Measurements from ENCODE around the gene FREM3. TPM values are rescaled to one million over a fixed set of nuclear protein-coding genes. Genes with fewer than 3 reads are reported as not detected.
"Not testable (repeated sequence)": the region's sequence is repeated elsewhere in the genome, so short reads cannot be mapped to it uniquely, and the experiment has no call there.

FREM3 gene
- total RNA-seq, 1 donor from 2014 or later = not detected

DNA sequence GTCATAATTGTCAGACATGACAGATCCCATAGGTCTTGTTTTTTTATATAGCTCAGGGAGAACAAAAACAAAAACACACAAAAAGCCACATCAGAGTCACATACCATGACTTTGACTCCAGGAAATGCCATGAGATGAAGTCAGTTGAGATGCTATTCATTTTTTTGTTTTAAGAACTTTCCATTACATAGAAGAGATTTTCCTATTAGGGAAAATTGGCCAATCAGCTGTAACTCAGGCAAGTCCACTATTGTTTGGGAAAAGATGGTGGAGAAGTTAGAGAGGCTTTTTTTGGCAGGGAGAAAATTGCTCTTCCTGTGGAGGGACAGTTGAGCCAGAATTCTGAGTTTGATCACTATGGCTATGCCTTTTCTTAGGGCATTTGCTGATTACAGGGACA, 114.4 kb downstream of the FREM3 start:
- DNase-seq (ENCODE audit: low read depth) = no peak

DNA sequence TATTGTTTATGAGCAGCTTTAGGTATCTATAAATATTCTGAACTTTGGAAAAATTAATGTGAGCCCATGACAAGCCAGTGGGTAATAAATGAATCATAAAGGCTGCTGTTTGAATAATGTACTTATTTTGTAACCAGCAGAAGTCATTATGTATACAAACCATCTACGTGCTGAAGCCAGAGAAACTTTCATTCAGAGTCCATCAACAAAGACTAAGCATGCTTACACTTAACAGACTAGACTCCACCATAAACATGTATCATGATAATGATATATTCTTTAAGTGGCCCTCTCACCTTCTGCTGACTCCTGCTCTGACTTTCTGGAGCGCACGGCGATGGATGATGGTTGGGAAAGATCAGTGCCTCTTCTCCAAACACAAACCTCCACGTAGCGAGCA, 114.9 kb downstream of the FREM3 start:
- DNase-seq (ENCODE audit: low read depth) = no peak

DNA sequence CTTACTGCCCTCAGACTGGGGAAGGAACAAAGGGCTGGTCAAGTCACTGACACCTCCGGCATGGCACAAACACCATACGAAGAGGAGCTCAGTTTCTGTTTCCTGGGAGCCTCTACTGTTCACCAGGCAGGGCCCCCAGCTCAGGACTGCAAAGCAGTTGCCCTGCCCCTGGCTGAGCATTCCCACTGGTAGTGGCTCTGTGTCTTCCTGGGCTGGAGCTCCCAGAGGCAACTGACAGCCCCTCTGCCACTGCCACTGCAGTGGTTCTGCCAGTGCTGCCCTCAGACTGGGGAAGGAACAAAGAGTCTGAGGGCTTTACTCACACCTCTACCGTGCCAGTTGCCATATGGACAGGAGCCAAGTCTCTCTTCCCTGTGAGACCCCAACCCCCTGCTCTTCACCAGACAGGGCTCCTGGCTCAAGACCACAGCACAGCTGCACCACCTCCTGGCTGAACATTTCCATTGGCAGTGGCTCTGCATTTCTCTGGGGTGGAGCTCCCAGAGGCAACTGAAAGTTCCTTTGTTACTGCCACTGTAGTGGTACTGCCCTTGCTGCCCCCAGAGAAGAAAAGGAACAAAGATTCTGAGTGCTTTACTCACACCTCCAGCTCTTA, 119.0 kb downstream of the FREM3 start:
- no peak for DNase-seq (ENCODE audit: low read depth)

DNA sequence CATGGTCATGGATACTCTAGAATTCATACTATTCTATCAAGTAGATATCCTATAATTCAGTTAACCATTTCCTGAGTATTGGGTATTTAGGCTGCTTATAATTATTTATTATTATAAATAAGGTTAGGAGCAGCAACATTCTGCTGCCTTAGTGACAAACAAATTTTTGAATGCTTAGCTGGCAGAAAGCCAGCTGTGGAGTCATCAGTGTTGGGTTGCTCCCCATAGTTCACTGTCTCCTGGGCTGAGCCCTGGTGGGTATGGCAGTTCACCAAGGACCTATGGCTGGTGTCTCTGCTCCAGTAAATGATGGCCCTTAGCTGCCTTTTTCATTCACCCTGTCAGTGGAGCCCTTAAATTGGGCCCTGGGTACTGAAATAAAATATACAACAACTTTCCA, 125.1 kb downstream of the FREM3 start:
- peak; percentile 7 for DNase-seq (ENCODE audit: low read depth)

DNA sequence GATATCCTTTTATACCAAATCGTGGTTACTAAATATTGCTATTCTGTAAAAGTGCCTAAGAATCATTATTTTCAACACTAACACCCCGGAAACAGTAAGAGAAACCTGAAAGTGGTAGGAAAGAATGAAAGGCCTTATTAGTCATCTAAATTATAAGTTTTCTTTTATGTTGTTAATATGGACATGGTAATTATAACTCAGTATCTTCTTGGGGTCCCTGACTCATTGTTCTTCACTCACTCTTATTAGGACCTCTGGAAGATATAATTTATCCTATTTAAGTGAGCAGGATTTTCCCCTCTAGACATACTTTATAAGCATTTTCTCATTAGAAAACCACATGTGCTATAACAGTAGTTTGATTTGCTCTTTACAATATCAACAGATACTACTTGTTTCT, 136.0 kb downstream of the FREM3 start:
- DNase-seq (ENCODE audit: low read depth) = no peak

DNA sequence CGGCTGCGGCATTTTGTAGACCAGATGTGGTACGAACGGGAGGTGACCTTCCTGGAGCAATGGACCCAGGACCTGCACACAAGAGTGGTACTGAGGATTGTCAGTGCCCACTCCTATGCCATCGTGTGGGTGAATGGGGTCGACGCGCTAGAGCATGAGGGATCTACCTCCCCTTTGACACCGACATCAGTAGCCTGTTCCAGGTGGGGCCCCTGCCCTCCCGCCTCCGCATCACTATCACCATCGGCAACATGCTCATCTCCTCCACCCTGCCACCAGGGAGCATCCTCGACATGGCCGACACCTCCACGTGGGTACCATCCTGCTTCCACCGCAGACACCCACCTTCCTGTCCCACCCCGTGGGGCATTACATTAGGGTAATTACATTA, 140.7 kb downstream of the FREM3 start:
- DNase-seq (ENCODE audit: low read depth) = no peak

DNA sequence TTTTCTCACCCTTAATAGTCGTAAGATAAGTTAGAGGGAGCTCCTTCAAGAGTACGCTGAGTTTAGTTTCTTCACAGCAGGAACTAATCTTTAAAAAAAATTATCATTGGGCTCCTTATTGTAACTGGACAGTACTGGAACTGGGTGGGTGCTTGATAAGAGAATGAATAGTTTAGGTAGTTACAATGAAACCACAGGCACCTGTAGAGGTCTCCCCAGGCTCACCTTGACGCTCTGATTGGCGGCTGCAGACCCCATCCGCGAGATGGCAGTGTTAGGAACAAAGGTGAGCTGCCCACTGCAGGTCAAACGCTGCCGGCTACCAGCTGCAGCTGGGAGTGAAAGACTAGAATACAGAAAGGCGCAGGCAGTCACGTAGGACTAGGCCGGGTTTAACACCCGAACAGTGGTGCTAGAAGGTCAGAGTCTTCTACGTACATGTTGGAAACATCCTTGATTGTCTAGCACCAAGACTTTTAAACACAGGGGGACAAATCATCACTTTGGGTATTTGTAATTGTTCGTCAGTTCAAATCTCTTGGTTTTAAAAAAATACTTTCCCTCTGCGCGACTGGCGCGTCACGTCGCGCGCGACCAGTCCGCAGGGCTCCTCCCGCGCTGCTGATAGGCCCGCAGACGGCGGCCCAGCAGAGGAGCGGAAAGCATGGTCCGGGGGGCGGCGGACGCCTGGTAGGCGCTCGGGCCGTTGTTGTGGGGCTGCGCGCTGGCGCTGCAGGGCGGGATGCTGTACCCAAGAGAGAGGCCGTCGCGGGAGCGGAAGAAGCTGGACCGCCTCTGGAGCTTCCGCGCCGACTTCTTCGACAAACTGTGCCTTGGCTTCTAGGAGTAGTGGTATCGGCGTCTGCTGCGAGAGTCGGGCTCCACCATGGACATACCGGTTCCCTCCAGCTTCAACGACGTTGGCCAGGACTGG, 141.4 kb downstream of the FREM3 start:
- DNase-seq (ENCODE audit: low read depth) = peak; percentile 4

DNA sequence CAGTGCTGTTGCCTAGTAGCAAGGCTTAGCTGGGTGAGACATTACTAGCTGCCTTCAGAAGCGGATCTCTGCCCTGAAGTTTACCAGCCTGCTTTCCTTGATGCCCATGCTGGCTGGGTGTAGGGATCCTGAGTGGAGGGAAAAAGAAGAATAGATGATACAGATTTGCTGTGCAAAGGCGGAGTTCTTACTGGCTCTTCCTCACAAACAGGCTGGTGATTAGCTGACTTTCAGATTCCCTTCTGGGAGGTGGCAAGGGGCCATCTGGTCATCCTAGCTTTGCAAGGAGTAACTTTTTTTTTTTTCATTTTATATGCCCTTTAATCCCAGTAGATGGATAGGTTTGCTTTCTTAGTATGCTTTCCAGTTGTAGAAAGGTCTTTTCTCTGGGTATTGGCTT, 142.2 kb downstream of the FREM3 start:
- no peak for DNase-seq (ENCODE audit: low read depth)

DNA sequence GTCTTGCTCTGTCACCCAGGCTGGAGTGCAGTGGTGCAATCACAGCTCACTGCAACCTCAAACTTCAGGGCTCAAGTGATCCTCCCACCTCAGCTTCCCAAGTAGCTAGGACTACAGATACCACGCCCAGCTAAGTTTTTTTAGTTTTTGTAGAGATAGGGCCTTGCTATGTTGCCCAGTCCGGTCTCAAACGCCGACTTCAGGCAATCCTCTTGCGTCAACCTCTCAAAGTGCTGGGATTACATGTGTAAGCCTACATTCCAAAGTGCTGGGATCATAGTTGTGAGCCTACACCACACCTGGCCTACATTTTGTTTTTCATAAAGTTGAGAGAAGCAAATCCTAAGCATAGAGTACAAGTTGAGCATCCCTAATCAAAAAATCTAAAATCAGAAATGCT, 144.8 kb downstream of the FREM3 start:
- DNase-seq (ENCODE audit: low read depth) = no peak

DNA sequence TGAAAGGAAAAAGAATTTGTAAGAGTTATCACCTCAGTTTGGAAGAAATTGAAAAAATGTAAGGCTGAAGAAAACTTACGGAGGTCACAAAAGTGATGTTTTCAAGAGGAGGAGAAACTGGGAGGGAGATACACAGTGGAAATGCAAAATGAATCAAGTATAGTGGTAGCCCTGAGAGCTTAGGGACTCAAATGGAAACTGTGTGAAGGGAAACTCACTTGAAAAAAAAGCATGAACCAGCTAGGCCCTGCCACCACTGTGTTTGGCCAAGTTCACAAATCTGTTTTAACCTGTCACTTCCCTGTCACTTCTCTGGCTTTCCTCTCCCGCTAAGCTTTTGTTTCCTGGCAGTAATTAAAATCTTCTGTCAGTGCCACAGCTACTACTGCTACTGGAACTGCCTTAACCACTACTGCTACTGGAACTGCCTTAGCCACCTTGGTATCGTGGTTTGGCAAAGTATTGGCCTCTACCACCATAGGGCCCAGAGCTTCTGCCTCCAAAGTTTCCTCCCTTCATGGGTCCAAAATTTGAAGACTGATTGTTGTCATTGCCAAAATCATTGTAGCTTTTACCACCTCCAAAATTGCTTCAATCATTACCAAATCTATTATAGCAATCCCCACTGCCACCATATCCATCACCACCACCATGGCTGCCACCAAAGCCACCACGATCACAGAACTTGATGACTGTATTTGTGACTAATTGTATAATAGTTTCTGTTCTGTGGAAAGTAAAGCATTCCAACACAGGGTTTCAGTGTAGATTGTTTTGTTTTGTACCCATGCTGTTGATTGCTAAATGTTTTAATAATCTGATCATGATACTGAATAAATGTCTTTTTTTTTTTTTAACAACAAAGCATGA, 145.5 kb downstream of the FREM3 start:
- DNase-seq (ENCODE audit: low read depth) = peak; percentile 77

DNA sequence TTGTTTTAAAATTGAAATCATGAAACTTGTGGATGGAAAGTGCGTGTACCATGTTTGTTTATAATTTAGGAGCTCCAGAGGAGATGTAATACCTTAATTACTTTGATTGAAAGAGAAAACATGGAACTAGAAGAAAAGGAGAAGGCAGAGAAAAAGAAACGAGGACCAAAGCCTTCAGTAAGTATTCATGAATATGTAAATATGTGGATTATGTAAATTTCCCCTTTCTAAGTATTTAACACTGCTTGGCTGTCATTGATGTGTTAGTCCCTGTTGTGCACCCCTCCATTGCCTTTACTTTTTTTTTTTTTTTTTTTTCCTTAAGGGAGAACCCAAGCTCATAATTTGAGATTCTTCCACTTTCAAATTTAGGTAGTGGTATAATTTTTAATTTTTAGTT, 150.5 kb downstream of the FREM3 start:
- no peak for DNase-seq (ENCODE audit: low read depth)

DNA sequence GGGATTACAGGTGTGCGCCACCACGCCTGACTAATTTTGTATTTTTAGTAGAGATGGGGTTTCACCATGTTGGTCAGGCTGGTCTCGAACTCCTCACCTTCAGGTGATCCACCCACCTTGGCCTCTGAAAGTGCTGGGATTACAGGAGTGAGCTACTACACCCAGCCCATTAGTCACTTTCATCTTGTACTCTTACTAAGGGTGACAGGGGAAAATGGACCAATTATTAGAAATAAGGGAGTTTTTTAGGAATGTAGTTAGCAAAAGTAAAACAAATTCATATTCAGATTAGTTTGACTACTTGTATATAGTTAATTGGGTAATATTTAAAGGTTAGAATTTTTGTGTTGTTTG, 160.8 kb downstream of the FREM3 start:
- no peak for DNase-seq (ENCODE audit: low read depth)

DNA sequence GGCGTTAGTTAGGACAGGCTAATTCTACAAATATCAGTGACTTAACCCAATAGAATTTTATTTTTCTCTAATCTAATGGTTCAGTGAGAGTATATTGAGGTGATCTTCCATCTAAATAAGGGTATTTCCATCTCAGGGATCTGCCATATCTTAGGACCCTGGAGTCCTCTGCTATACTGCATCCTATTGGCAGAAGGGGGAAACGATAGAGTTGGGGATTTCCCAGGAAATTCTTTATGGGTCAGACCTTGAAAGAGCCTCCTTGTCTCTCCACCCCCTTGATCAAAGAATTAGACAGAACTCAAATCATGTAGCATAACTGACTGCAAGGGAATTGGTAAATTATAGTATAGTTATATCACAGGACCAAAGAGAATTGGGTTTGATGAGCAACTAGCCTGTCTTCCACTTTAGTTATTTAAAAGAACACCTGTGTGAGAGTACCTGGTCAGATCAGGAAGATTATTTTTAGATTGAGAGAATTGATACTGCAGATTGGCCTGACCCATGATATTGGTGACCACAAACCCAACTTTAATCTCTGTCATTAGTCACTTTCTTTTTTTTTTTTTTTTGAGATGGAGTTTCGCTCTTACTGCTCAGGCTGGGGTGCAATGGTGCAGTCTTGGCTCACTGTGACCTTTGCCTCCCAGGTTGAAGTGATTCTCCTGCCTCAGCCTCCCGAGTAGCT, 161.4 kb downstream of the FREM3 start:
- no peak for DNase-seq (ENCODE audit: low read depth)

DNA sequence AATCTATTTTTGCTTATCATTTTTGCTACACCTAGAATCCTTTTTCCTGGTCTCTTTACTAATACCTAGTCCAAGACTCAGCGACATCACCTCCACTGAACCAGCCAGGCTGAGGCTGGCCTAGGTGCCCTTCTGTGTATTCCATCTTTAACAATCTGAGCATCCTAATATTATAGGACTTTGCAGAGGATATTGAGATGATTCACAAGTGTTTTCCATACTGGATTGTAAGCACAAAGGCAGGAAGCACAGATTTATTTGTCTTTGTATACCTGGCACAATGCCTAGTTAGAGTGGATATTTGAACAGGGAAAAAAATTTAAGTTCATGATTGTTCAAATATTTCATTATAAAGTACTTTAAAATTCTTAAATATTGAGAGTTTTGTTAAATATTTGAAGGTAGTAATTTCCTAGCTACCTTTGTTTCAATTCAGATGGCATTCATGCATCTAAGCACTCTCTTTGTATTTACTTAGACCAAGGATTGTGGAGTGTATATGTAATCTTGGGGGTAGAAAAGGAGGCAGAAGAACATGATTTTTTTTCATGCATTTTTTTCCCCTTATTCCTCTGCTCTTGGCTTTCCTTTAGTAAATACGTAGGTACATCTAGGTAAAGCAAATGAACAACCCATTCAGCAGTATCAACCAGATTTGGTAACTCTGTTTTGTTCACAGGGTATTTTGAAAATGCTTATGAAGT, 168.5 kb downstream of the FREM3 start:
- DNase-seq (ENCODE audit: low read depth) = no peak

DNA sequence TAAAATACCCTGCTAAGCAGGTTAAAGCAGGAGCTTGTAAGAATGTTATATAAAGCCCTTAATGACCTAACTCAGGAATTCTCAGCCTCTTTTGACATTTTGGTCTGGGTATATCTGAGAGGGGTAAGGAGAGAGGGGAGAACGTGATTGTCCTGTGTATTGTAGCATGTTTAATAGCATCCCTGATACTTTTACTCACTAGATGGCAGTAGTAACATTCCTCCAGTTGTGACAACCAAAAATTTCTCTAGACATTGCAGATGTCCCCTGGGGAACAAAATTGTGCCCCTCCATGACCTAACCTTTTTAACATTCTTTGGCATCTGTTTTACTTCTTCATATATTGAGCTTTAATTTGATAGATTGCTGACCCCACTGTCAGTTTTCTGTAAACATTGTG, 169.1 kb downstream of the FREM3 start:
- DNase-seq (ENCODE audit: low read depth) = peak; percentile 8

DNA sequence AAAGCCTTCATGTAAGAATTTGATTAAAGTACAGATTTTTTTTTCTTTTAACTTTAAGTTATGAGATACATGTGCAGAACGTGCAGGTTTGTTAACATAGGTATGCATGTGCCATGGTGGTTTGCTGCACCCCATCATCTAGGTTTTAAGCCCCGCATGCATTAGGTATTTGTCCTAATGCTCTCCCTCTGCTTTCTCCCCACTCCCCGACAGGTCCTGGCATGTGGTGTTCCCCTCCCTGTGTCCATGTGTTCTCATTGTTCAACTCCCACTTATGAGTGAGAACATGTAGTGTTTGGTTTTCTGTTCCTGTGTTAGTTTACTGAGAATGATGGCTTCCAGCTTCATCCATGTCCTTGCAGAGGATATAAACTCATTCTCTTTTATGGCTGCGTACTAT, 172.4 kb downstream of the FREM3 start:
- not testable (repeated sequence) for DNase-seq (ENCODE audit: low read depth)

All from myocyte (in vitro differentiated cells).